SU-DHL-6 (cell line): ENCODE measurements around the gene CCR6.
"Not testable (repeated sequence)": the region's sequence is repeated elsewhere in the genome, so short reads cannot be mapped to it uniquely, and the experiment has no call there.

ENCODE experiments used
- CTCF ChIP-seq: fragments of 200-600 bp; sonication (generic); IDR thresholded peaks from one replicate; pipeline ENCODE4 v1.5.1; 2017; ENCODE audit warnings: antibody characterized with exemption, mild to moderate bottlenecking, low read length, moderate library complexity; ENCODE audit not compliant: insufficient read depth, poor library complexity, severe bottlenecking
- EZH2phosphoT487 ChIP-seq: fragments of 200-600 bp; sonication (generic), shearing (Covaris generic); conservative IDR thresholded peaks from 2 replicates; pipeline ENCODE4 v1.6.1; 2018; ENCODE audit warnings: mild to moderate bottlenecking, antibody characterized with exemption, low read length, moderate library complexity, mixed read lengths

- TF ChIP-seq CTCF, EZH2phosphoT487: not testable (repeated sequence)
Observed at GRCh38 chr6:167168296-167168695, 45.4 kb downstream of the CCR6 start.
